ENCODE measurements around the gene RFTN2. TPM values are rescaled to one million over a fixed set of nuclear protein-coding genes. Genes with fewer than 3 reads are reported as not detected.

The RFTN2 gene
- total RNA-seq, 1 donor from 2014 or later, result 5.7 TPM

- DNase-seq (ENCODE audit: low spot score, unreplicated experiment), result no peak
- H3K27me3 Mint-ChIP-seq, result no peaks in the 10 kb centered on the region
- H3K4me3 Mint-ChIP-seq (ENCODE audit: low read depth), result no peak overlapping the region
- peaks cover 25% of the 10 kb centered on the region for H3K4me1 Mint-ChIP-seq (ENCODE audit: low read depth)
- H3K9me3 Mint-ChIP-seq (ENCODE audit: low read depth), result no peaks in the 10 kb centered on the region
- no peaks in the 10 kb centered on the region for H3K36me3 Mint-ChIP-seq (ENCODE audit: insufficient read depth)
- no peak for TF ChIP-seq CTCF (IDR thresholded peaks at IDR 0.05; ENCODE audit: unreplicated experiment)
- H3K27ac Mint-ChIP-seq, result no peak overlapping the region
These were observed 32.9 kb upstream of the RFTN2 start for GRCh38 chr2:197708331-197708730.

- Mint-ChIP-seq H3K9me3 (ENCODE audit: low read depth) (no peaks in the 10 kb centered on the region), H3K36me3 (ENCODE audit: insufficient read depth) (no peaks in the 10 kb centered on the region), H3K4me3 (ENCODE audit: low read depth) (peak overlapping the region; percentile 86), H3K4me1 (ENCODE audit: low read depth) (peaks cover 25% of the 10 kb centered on the region), H3K27me3 (no peaks in the 10 kb centered on the region), H3K27ac (no peak overlapping the region)
- peak; percentile 68 for TF ChIP-seq CTCF (IDR thresholded peaks at IDR 0.05; ENCODE audit: unreplicated experiment)
- no peak for DNase-seq (ENCODE audit: low spot score, unreplicated experiment)
These were observed 32.2 kb upstream of the RFTN2 start for GRCh38 chr2:197707316-197708213.

- TF ChIP-seq CTCF (IDR thresholded peaks at IDR 0.05; ENCODE audit: unreplicated experiment), result no peak
- no peaks in the 10 kb centered on the region for H3K27me3 Mint-ChIP-seq
- H3K9me3 Mint-ChIP-seq (ENCODE audit: low read depth), result no peaks in the 10 kb centered on the region
- H3K36me3 Mint-ChIP-seq (ENCODE audit: insufficient read depth), result no peaks in the 10 kb centered on the region
- H3K27ac Mint-ChIP-seq, result no peak overlapping the region
- no peak for DNase-seq (ENCODE audit: low spot score, unreplicated experiment)
- peaks cover 25% of the 10 kb centered on the region for H3K4me1 Mint-ChIP-seq (ENCODE audit: low read depth)
- peak overlapping the region; percentile 86 for H3K4me3 Mint-ChIP-seq (ENCODE audit: low read depth)
These were observed 31.4 kb upstream of the RFTN2 start for GRCh38 chr2:197706839-197707207.

- H3K4me1 Mint-ChIP-seq (ENCODE audit: low read depth), result peaks cover 25% of the 10 kb centered on the region
- DNase-seq (ENCODE audit: low spot score, unreplicated experiment), result no peak
- H3K4me3 Mint-ChIP-seq (ENCODE audit: low read depth), result peak overlapping the region; percentile 86
- no peak for TF ChIP-seq CTCF (IDR thresholded peaks at IDR 0.05; ENCODE audit: unreplicated experiment)
- no peaks in the 10 kb centered on the region for H3K9me3 Mint-ChIP-seq (ENCODE audit: low read depth)
- H3K36me3 Mint-ChIP-seq (ENCODE audit: insufficient read depth), result no peaks in the 10 kb centered on the region
- peak overlapping the region; percentile 78 for H3K27ac Mint-ChIP-seq
- no peaks in the 10 kb centered on the region for H3K27me3 Mint-ChIP-seq
These were observed 30.8 kb upstream of the RFTN2 start for GRCh38 chr2:197705912-197706838.

All from progenitor cell of endocrine pancreas (in vitro differentiated cells).